Ramos (cell line): Measurements from ENCODE around the gene BICRAL.
"Not testable (repeated sequence)": the region's sequence is repeated elsewhere in the genome, so short reads cannot be mapped to it uniquely, and the experiment has no call there.

Experiments
- in situ Hi-C: fragments of 300-500 bp; cut with MboI; formaldehyde crosslinking; loops from one replicate; pipeline ENCODE4 v1.14.3; 2022; ENCODE audit warnings: low sequenced_read_pairs; ENCODE audit not compliant: unreplicated experiment

BICRAL gene

DNA sequence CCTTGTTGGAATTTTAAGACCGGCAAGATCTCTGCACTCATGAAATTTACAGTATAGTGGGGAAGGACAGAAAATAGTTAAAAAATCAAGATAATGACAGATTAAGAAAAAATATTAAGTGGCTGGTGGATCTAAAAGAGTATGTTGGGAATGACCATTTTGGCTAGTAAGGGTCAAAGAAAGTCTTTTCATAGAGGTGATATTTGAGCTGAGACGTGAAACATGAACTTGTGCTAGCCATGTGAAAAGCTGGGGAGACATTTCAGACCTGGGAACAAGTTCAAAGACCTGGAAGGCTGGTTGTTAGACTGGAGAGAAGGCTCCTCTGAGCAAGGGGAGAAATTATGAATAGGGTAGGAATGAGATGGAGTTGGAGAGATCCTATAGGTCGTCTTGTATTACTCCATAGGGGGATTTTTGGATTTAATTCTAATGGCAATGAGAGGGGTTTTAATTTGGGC lies 4.7 kb downstream of the BICRAL start:
- in situ Hi-C loops, result no loop called here

DNA sequence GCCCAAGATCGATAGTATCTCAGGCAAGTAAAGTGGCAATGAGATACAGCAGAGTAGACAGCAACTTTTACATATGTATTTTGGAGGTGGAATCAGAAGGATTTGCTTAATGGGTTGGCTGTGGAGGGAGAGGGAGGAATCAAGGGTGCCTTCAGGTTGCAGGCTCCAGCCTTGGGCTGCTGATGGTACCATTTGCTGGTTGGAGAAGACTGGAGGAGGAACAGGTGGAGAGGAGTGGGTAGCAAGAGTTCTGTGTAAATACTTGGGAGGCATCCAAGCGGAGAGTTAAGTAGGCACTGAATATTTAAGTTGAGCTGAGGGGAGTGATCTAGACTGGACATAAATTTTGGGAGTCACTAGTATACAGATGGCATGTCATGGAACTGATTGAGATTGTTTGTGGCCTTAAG lies 5.2 kb downstream of the BICRAL start:
- in situ Hi-C loops, result no loop called here

DNA sequence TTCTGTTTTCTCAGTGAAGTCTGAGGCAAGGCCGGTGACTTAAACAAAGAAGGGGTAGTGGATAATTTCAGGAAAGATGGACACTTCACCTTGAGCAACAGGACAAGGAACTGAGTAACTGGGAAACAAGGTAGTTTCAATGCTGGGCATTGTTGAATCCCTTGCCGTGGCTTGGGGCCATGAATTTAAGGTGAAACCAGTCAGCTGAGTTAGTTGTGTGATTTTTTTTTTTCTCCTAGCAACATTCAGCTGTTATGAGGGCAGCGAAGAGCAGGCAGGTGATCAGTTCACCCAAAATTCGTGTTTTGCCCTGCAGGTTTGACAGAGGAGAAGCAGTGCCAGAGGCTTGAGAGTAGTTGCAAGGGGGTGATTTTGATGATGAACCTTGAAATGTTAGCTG lies 6.8 kb downstream of the BICRAL start:
- in situ Hi-C loops, result no loop called here

DNA sequence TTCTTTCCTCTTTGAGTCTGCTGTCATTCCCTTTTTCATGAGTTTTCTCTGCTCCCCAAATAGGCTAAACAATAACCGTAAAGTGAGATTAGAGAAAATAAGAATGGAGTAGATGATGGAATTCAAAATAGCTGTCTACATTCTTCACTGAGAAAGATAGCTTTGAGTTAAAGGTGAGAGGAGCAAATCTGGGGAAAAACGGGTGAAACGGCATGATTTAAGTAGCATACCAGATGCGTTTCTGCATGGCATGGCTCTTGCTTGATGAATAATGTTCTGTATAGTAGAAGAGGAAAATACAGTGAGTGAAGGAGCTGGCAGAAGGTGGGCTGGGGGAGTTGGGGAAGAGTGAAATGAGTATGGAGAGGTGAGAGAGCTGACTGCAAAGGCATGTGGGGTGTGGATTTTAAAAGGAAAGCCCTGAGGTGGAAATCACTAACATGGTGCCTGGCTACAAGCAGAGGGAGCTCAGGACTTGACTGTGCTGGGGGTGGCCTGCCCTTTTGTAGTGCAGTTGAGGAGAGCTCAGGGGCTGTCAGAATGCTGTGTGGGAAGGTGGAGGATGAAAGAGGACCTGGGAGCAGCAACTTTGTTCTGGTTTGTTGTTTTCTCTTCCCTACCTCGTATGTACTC lies 8.8 kb downstream of the BICRAL start:
- in situ Hi-C loops, result no loop called here

DNA sequence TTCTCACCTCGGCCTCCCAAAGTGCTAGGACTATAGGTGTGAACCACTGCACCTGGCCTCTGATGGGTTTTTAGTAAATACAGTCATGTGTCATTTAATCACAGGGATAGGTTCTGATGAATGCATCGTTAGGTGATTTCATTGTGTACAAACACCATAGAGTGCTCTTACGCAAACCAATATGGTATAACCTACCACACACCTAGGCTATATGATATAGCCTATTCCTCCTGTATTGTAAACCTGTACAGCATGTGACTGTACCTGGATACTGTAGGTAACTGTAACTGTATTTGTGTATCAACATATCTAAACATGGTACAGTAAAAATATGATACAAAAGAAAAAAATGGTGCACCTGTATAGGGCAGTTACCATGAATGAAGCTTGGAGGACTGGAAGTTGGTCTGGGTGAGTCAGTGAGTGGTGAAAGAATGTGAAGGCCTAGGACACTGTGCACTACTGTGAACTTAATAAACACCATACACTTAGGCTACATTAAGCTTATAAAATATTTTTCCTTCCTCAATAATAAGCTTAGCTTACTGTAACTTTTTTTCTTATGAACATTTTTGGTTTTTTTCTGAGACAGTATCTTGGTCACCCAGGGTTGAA lies 10.0 kb downstream of the BICRAL start:
- in situ Hi-C loops, result no loop called here

- in situ Hi-C loops, result no loop called here
Measured at GRCh38 chr6:42795651-42796050, 13.8 kb downstream of the BICRAL start.

DNA sequence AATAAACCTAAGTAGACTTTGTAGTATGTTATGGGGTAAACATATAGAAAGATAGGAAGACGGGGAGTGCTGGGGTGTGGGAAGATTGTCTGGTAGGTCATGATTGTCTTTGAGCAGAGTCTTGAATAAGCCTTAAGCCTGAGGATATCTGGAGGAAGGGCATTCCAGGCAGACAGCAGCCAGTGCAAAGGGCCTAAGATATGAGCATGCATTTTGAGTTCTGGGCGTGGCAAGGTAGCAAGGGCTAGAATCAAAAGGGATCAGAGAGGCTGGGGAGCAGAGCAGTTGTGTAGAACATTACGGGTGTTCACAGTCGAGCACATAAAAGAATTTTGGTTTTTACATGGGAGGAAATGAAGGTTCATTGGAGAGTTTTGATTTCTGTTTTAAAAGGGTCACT lies 14.3 kb downstream of the BICRAL start:
- in situ Hi-C loops, result no loop called here

GRCh38 chr6:42797696-42798095 lies 15.8 kb downstream of the BICRAL start:
- in situ Hi-C loops, result not testable (repeated sequence)

GRCh38 chr6:42805297-42805861 lies 23.5 kb downstream of the BICRAL start:
- in situ Hi-C loops, result no loop called here

DNA sequence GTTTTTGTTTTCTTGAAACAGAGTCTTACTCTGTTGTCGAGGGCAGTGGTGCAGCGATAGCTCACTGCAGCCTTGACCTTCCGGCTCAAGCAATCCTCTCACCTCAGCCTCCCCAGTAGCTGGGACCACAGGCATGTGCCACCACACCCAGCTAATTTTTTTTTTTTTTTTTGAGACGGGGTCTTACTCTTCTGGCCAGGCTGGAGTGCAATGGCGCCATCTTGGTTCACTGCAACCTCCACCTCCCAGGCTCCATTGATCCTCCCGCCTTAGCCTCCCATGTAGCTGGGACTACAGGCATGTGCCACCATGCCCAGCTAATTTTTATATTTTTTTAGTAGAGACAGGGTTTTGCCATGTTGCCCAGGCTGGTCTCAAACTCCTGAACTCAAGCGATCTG lies 24.5 kb downstream of the BICRAL start:
- in situ Hi-C loops, result not testable (repeated sequence)

DNA sequence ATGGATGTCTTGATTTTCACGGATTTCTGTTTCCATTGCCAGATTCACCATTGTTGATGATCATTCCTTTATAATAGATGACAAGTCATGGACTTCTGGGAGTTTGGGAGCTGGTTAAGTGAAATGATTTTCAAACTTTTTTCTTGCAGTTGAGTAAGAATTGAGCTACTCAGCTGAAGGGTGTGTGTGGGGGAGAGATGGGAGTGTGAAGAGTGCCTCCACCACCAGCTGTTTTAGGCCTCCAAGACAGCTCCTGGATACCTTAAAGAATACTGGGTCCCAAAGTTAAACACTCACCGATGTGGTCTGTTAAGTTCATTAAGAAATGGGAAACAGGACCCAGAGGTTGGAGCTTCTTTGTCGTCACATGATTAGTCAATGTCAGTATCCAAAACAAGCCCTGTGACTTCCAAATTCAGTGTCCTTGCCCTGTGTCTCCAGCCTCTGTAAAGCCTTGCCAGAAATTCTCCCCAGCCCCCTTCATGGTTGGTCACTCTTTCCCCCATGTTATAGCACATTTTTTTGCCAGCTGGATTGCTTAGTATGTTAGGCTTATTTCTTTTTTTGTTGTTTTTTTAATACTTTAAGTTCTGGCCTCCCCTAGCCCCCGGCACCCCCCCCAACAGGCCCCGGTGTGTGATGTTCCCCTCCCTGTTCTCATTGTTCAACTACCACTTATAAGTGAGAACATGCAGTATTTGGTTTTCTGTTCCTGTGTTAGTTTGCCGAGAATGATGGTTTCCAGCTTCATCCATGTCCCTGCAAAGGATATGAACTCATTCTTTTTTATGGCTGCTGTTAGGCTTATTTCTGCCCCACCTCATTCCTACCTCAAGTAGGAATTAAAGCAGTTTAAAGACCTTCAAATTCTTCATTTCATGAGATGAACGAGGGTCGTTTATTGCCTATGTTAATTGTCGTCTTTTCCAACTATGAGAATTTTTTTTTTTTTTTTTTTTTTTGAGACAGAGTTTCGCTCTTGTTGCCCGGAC lies 26.9 kb downstream of the BICRAL start:
- in situ Hi-C loops, result no loop called here

DNA sequence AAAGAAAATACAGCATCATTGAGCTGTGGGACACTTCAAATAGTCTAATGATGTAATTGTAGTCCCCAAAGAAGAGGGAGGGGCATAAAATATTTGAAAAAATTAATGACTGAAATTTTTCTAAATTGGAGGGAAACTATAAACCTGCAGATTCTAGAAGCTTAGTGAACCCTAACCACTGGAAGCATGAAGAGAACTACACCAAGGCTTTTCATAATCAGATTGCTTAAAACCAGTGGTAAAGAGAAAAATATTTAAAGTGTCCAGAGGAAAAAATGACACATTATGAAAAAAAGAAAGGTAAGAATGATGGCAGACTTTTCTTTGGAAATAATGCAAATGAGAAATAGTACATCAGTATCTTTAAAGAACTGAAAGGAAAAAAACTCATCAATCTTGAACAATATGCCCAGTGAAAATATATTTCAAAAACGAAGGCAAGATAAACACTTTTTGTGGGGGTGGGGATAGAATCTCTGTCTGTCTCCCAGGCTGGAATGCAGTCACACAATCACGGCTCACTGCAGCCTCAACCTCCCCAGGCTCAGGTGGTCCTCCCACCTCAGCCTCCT lies 31.3 kb downstream of the BICRAL start:
- in situ Hi-C loops, result no loop called here

- in situ Hi-C loops, result no loop called here
Measured at GRCh38 chr6:42813906-42814444, 32.1 kb downstream of the BICRAL start.

- in situ Hi-C loops, result not testable (repeated sequence)
Measured at GRCh38 chr6:42815726-42816125, 33.9 kb downstream of the BICRAL start.

DNA sequence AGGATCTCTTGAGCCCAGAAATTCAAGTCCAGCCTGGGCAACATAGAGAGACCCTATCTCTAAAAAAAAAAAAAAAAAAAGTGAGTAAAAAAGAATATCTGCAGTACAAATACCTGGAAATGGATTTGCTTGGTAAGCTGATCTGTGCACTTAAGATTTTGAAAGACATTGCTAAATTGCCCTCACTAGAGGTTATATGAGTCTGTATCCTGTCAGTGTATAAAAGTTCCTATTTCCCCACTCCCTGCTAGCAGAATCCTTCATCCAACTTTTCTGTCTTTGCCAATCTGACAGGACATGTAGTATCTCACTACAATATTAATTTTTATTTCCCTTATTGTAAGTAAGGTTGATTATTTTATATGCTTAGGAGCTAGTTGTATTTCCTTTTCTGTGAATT lies 36.1 kb downstream of the BICRAL start:
- in situ Hi-C loops, result no loop called here

DNA sequence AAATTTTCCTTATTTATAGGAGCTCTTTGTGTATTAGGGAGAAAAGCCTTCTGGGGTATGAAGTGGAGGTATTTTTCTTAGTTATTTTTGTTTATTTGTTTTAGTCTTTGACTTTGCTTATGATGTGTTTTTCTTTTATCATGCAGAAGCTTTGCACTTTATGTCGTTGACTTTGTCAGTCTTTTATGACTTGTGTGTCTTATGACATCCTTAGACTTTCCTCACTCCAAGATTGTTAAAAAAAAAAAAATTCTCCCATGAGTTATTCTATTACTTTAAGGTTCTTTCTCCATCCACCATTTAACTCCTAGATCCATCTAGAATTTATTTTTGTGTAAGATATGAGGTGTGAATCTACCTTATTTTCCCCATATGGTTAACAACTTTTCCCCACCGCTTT lies 36.6 kb downstream of the BICRAL start:
- in situ Hi-C loops, result no loop called here

DNA sequence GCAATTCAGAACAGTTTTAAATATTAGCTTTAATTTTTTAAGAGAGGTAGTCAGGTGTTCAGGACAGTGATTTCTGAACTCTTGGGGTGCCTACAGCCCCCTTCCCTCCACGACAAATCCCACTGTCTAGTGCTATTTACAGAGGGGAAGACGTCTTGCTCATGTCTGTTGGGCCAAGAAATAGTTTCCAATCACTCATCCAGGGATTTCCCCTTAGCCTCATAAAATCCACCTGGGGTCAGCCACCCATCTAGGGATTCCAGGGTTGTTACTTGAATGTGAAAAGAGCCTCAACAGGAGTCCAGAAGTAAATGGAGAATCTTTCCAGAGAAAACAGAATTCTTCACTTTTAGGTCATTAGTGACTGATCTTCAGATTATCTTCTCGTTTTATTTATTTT lies 37.0 kb downstream of the BICRAL start:
- in situ Hi-C loops, result no loop called here

DNA sequence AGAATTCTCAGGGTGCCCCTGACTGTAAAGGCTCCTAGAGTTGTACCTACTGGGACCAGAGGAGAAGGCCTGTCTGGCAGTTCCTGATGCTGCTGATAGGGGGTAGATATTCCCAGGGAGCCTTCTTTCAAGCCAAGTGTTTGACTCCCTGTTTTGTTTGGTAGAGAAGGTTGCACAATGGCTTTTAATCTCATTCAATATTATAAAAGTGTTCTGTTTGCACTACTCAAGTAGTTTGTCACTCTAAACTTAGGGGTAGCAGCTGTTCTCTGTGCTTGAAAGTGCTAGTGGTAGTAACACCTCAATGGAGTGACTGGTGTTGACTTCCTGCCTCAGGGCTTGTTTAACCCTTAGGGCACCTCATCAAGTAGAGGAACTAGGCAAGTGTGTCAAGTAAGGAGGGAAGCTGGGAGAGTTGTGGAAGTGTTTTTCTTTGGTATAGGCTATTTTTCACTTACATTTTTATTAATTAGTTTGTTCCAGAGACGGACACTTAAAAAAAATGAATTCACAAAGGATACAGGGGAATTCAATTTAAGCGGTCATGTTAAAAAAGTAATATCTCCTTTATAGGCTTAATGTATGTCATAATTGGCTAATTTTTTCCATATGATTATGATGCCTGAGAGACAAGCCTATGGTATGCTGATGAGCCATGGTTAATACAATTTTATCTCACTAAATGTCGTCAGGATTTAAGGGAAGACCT lies 38.1 kb downstream of the BICRAL start:
- in situ Hi-C loops, result no loop called here

- in situ Hi-C loops, result no loop called here
Measured at GRCh38 chr6:42820512-42821340, 38.9 kb downstream of the BICRAL start.
